ENCODE measurements around the gene ZFAND3.
A peak's percentile ranks its signal among the peaks of the same experiment; 100 is the strongest.

The ZFAND3 gene

GRCh38 chr6:37798436-37799262 lies 20.9 kb upstream of the ZFAND3 start:
- peak; percentile 48 for DNase-seq

DNA sequence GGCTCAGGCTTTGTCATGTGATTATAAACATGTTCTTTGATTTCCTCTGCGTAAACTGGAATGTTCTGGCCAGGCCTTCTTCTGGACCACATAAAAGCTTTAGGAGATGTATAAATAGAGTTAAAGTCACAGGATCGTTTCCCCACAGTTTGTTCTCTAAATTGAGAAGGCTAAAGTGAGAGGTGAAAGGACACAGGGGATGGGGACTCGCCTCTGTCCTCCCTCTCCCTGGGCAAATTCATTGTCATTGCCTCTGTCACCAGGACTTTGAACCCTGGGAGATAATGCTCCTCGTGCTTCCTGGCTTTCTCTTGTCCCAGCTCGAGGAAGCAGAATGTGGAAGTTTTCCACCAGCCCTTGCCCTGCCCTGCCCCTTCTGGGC lies 20.3 kb upstream of the ZFAND3 start:
- DNase-seq = no peak

GRCh38 chr6:37800703-37801604 lies 18.6 kb upstream of the ZFAND3 start:
- DNase-seq = no peak

- DNase-seq = no peak
These were observed 18.0 kb upstream of the ZFAND3 start for GRCh38 chr6:37801605-37801940.

DNA sequence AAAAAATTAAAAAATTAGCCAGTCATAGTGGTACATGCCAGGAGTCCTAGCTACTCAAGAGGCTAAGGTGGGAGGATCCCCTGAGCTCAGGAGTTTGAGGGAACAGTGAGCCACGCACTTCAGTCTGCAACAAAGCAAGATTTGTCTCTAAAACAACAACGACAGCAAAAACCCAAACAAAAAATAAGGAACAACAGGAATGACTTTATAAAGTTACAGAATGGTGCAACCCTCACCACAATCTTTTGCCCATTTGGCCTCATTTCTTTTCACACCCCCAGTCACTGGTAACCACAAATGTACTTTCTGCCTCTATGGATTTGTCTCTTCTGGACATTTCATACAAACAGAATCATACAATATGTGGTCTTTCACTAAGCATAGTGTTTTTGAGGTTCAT lies 16.7 kb upstream of the ZFAND3 start:
- DNase-seq = no peak

DNA sequence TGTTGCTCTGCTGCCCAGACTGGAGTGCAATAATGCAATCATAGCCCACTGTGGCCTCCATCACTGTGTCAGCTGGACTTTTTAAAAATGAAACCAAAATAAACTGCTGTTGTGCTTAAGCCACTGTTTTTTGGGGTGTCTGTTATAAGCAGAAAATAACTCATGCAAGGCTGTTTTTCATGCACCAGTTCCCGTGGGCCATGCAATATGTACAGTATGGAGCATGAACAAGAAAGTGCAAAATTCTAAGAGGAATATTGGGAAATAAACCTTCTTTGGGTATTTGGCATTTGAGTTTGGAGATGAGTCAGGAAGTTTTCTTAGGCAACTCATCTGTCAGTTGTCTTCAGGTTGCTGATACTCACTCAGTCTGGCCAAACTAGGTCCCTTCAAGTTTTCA lies 14.9 kb upstream of the ZFAND3 start:
- DNase-seq = no peak

DNA sequence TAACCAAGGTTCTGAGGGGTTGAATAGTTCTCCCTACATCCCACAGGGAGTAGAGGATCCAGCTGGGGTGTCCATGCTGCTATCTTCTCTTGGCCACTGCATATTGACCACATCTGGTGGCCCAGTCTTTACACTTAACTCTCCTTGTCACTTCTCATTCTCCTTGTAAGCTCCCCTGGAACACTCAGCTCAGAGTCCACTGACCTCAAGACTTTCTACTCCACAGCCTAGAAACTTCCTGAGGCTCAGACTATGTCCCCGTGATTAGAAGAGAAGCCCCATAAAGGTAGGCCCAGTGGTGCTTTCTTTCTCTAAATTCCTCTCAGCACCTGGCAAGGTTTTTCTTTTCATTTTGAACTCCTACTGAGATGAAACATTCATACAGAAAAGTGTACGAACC lies 13.3 kb upstream of the ZFAND3 start:
- DNase-seq = no peak

GRCh38 chr6:37807656-37808055 lies 11.9 kb upstream of the ZFAND3 start:
- peak; percentile 96 for DNase-seq

GRCh38 chr6:37809197-37809543 lies 10.4 kb upstream of the ZFAND3 start:
- DNase-seq = no peak

- no peak for DNase-seq
These were observed 6.7 kb upstream of the ZFAND3 start for GRCh38 chr6:37812841-37813240.

GRCh38 chr6:37814374-37814773 lies 5.2 kb upstream of the ZFAND3 start:
- DNase-seq = no peak

DNA sequence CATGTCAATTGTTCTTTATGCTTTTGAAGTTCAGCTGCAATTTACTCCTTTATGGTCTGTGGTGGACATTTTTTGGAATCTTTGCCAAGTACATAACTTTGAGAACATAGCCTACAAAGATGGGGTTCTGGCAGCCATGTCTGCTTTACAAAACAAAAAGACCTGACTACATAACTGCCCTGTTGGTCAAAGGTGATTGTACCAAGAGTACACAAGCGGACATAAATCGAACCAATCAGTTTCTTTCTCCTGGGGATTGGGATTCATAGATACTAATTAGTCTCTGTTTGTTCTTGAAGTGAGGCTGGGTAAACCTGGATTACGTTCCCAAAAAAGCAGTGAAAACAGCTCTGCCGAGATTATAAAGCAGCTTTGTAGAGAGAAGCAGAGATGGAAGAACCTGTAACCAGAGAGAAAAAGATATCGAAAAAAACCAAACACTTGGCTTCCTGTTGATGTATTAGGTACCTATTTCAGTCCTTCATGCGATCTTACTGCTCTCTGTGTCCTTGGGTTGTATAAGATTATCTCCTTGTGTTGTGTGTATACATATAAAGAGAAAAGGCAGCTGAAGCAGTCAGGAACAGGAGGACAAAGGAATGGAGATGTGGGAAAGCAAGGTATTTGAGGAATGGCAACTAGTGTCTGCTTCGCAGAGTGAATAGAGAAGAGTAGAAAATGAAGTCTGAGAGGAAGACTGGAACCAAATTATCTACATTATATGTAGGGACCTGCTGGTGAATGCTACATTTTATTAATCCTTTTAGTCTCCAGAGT lies 2.7 kb upstream of the ZFAND3 start:
- DNase-seq = no peak

DNA sequence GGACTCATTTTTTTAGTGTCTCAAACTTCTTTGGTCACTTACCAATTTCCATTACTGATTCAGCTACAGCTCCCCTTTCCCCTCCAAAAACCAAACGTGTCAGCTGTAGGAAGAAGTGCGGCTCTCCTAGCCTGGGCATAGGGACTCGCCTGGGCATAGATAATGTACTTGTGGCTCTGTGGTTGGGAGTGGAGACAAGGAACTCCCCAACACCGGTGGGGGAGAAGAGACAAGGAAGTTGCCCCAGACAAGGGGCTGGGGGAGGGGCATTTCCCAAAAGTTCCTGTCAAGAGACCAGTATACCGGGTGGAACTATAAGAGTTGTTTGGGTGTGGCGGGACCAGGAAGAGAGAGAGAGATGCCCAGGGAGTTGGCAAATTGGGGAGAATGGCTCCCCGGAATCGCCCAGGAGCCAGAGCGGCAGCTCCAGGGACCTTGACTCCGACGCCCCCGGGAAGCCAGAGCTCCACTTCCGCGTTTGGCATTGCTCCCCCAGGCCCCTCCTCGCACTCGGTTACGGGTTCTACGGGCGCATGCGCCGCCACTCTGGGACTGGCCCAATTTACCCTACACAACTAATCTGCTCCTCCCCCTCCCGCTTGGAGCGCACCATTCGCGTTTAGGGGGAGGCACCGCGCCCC lies 871 bp upstream of the ZFAND3 start:
- peak; percentile 85 for DNase-seq

DNA sequence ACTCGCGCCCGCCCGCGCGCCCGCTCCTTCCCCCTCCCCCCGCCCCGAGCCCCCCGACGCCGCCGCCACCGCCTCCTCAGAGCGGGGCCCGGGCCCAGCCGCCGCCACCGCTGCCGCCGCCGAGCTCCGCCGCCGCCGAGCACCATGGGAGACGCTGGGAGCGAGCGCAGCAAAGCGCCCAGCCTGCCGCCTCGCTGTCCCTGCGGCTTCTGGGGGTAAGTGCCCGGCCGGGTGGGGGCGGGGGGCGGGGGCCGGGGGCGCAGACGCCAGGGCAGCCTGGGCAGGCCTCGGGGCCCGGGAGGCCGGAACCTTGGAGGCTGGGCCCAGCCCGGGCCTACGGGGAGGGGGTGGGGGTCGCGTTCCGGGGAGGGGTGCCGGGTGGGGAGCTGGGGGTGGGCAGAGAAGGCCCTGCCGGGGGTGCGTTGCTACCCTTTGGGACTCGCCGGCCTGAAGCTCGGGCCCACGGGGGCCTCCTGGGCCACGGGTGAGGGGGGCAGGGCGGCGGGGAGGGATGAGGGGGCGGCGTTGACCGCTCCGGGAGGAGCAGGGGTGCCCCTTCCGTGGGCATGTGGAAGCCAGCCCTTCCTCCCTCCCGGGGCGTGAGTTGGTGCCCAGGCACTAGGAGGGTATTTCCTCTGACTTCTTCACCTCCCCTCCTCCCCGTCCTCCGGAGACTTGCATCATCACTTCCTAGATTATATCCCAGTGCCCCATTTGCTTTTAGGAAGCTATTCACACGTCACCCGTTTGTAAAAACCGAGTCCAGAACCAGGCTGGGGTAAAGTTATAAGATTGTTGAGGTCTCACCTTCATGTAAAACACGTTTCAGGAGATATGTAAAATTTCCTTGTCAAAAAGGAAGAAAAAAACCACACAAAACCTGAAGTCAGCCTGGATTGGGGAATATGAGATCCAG lies 533 bp downstream of the ZFAND3 start:
- DNase-seq = no peak

- no peak for DNase-seq
These were observed 1.2 kb downstream of the ZFAND3 start for GRCh38 chr6:37820718-37821079.

- DNase-seq = no peak
These were observed 1.9 kb downstream of the ZFAND3 start for GRCh38 chr6:37821446-37821845.

GRCh38 chr6:37822851-37823682 lies 3.5 kb downstream of the ZFAND3 start:
- DNase-seq = no peak

GRCh38 chr6:37824170-37824569 lies 4.6 kb downstream of the ZFAND3 start:
- DNase-seq = no peak

DNA sequence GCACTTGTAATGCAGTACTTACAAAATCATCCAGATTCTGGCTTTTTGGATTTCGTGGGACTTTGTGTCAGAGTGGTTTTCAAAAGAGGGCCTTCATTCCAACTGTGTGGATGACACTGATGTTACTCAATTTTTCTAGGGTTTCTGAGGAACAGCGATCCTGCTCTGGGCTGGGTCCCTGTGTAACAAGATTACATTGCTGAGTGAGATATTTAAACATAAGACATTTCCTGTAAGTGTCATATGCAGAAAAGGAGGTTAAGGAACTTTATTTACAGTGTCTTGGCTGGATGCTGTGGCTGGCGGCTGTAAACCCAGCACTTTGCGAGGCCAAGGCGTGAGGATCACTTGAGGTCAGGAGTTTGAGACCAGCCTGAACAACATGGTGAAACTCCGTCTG lies 6.7 kb downstream of the ZFAND3 start:
- no peak for DNase-seq

DNA sequence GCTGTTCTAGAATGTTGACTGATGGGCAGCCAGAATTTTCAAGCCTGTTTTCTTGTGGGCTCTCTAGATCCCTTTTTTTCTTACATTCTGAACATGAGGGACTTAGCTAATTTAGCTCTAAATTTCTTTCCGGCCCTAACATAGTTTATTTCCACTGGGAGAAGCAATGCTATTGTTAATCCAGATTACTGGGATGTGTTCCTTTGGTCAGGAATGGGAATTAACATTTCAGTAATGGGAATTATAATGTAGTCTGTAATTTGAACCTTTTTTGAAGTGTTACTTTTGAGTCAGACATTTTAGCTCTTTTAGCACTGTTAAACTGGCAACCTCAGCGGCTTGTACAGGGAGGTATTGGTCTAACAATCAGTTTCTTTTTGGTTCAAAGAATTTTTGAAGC lies 7.5 kb downstream of the ZFAND3 start:
- DNase-seq = no peak
